SK-N-SH (cell line): ENCODE results near the gene SELENOM. TPM values are rescaled to one million over a fixed set of nuclear protein-coding genes. Genes with fewer than 3 reads are reported as not detected.

ENCODE experiments used
- CTCF ChIA-PET: fragments of 300-600, 350-600 bp; formaldehyde crosslinking; extraction: SDS; loops from one replicate; lab custom pipeline; 2021; lab: Yijun Ruan, JAX
- POLR2A ChIA-PET: fragments of 350-600 bp; sonication (Branson Sonifier 250); formaldehyde crosslinking; extraction: SDS; loops from one replicate; lab custom pipeline; 2020; ENCODE audit warnings: antibody characterized with exemption, inconsistent platforms; lab: Yijun Ruan, JAX
- DNase-seq: peaks from one replicate; pipeline ENCODE4 v3.0.0; 2012
- H2AFZ ChIP-seq: fragments of 200-600 bp; sonication (generic); 2 replicates; pipeline ENCODE4 v1.8.1; 2016; ENCODE audit warnings: antibody characterized with exemption, mild to moderate bottlenecking, low read depth
- H3F3A ChIP-seq: fragments of 200-600 bp; sonication (generic); replicated peaks from 2 replicates; pipeline ENCODE3; 2016; ENCODE audit warnings: antibody characterized with exemption, mild to moderate bottlenecking; ENCODE audit not compliant: insufficient read depth
- H3K27ac ChIP-seq, 2 experiments: fragments of 200-500 bp in 1 of 2; fragments of 200-600 bp in 1 of 2; sonication (Bioruptor generic) in 1 of 2; sonication (generic), shearing (Covaris generic) in 1 of 2; 2 replicates each; pipeline versions ENCODE4 v1.5.1 to v1.6.1; 2014 to 2016; ENCODE audit warnings: low read depth in 2 of 2, inconsistent platforms in 1 of 2, low read length in 1 of 2, mild to moderate bottlenecking in 1 of 2, mixed read lengths in 1 of 2
- H3K27me3 ChIP-seq: fragments of 200-600 bp; sonication (generic), shearing (Covaris generic); 2 replicates; pipeline ENCODE4 v1.6.1; 2016; ENCODE audit warnings: mixed run types; ENCODE audit not compliant: insufficient read depth
- H3K36me3 ChIP-seq, 2 experiments: fragments of 200-500 bp in 1 of 2; fragments of 200-600 bp in 1 of 2; sonication (Bioruptor generic) in 1 of 2; sonication (generic) in 1 of 2; replicated peaks in 1 of 2; 2 replicates each; pipeline versions ENCODE3 to v1.5.1; 2014 to 2016; ENCODE audit warnings: low read length in 1 of 2, mild to moderate bottlenecking in 1 of 2; ENCODE audit not compliant: insufficient read depth in 2 of 2, control insufficient read depth in 1 of 2
- H3K4me1 ChIP-seq, 2 experiments: fragments of 200-500 bp in 1 of 2; fragments of 200-600 bp in 1 of 2; sonication (Bioruptor generic) in 1 of 2; sonication (generic), shearing (Covaris generic) in 1 of 2; 2 replicates each; pipeline versions ENCODE4 v1.5.1 to v1.6.1; 2014 to 2016; ENCODE audit warnings: low read depth in 1 of 2, low read length in 1 of 2, mixed run types in 1 of 2; ENCODE audit not compliant: insufficient read depth in 2 of 2, control insufficient read depth in 1 of 2
- H3K4me2 ChIP-seq: fragments of 200-600 bp; sonication (generic), shearing (Covaris generic); 2 replicates; pipeline ENCODE4 v1.6.1; 2017; ENCODE audit warnings: mixed run types
- H3K4me3 ChIP-seq, 2 experiments: fragments of 200-500 bp in 1 of 2; fragments of 200-600 bp in 1 of 2; sonication (Bioruptor generic) in 1 of 2; sonication (generic), shearing (Covaris generic) in 1 of 2; 2 replicates each; pipeline versions ENCODE4 v1.5.1 to v1.8.1; 2014 to 2016; ENCODE audit warnings: low read depth in 2 of 2, inconsistent platforms in 1 of 2, low read length in 1 of 2, mild to moderate bottlenecking in 1 of 2, mixed read lengths in 1 of 2, moderate library complexity in 1 of 2
- H3K79me2 ChIP-seq: fragments of 200-600 bp; sonication (generic); 2 replicates; pipeline ENCODE4 v1.8.1; 2017; ENCODE audit warnings: mild to moderate bottlenecking; ENCODE audit not compliant: insufficient read depth
- H3K9ac ChIP-seq: fragments of 200-600 bp; sonication (generic); 2 replicates; pipeline ENCODE4 v1.6.1; 2017; ENCODE audit warnings: mixed run types
- H3K9me2 ChIP-seq: fragments of 200-600 bp; sonication (generic); 2 replicates; pipeline ENCODE4 v1.6.1; 2017; ENCODE audit warnings: mixed run types
- H3K9me3 ChIP-seq: fragments of 200-600 bp; sonication (generic); 2 replicates; pipeline ENCODE4 v1.6.1; 2017; ENCODE audit warnings: mixed run types, mild to moderate bottlenecking, moderate library complexity
- H4K20me1 ChIP-seq: fragments of 200-600 bp; sonication (generic); 2 replicates; pipeline ENCODE4 v1.6.1; 2017; ENCODE audit warnings: mild to moderate bottlenecking, mixed run types; ENCODE audit not compliant: insufficient read depth
- CHD2 ChIP-seq: fragments of 150-350 bp; IDR thresholded peaks from 2 replicates; pipeline ENCODE4 v1.6.1; 2018; ENCODE audit warnings: low read length; ENCODE audit not compliant: partially characterized antibody
- ELF1 ChIP-seq: IDR thresholded peaks from 2 replicates; pipeline ENCODE4 v1.4.0; 2012
- EP300 ChIP-seq, 2 experiments: IDR thresholded peaks; 2 replicates each; pipeline versions ENCODE4 v1.4.0 to v1.6.1; 2012; ENCODE audit warnings: borderline replicate concordance in 1 of 2, low read depth in 1 of 2, low read length in 1 of 2
- EZH2phosphoT487 ChIP-seq: fragments of 200-600 bp; sonication (generic); IDR thresholded peaks from 2 replicates; pipeline ENCODE4 v1.6.1; 2017; ENCODE audit warnings: low read depth, mixed run types, mild to moderate bottlenecking, antibody characterized with exemption, moderate library complexity, borderline replicate concordance
- FOXM1 ChIP-seq: IDR thresholded peaks from 2 replicates; pipeline ENCODE4 v1.4.0; 2012; ENCODE audit warnings: low read depth, mild to moderate bottlenecking
- GABPA ChIP-seq: IDR thresholded peaks from 2 replicates; pipeline ENCODE4 v1.4.0; 2012; ENCODE audit warnings: low read depth, mild to moderate bottlenecking
- JUND ChIP-seq: IDR thresholded peaks from 2 replicates; pipeline ENCODE4 v1.4.0; 2012
- NFIC ChIP-seq: IDR thresholded peaks from 2 replicates; pipeline ENCODE4 v1.4.0; 2012; ENCODE audit warnings: borderline replicate concordance
- NRF1 ChIP-seq: IDR thresholded peaks from 2 replicates; pipeline ENCODE4 v1.6.1; 2012; ENCODE audit warnings: low read depth, mild to moderate bottlenecking, low read length
- PBX3 ChIP-seq: IDR thresholded peaks from 2 replicates; pipeline ENCODE4; 2012
- POLR2AphosphoS5 ChIP-seq: IDR thresholded peaks from 2 replicates; pipeline ENCODE4 v1.6.1; 2012; ENCODE audit warnings: low read depth, low read length
- RAD21 ChIP-seq: IDR thresholded peaks from 2 replicates; pipeline ENCODE4 v1.6.1; 2012; ENCODE audit warnings: mild to moderate bottlenecking, low read length
- RCOR1 ChIP-seq: fragments of 150-350 bp; IDR thresholded peaks from 2 replicates; pipeline ENCODE4 v1.6.1; 2017; ENCODE audit warnings: antibody characterized with exemption, low read length
- SIN3A ChIP-seq: IDR thresholded peaks from 2 replicates; pipeline ENCODE4 v1.6.1; 2012; ENCODE audit warnings: low read depth, mild to moderate bottlenecking, low read length, moderate library complexity, borderline replicate concordance
- whole genome bisulfite sequencing: methylation state at CpG from one replicate; pipeline ENCODE4 v1.1.6; 2017; ENCODE audit warnings: low lambda C conversion rate; 5-methylcytosine and 5-hydroxymethylcytosine counted together
- polyA plus RNA-seq, 3 experiments: library from polyadenylated mRNA; depleted of rRNA; stranded (reverse); fragments of >200 nt; gene quantifications; 2 replicates each; pipeline ENCODE4 v1.2.3, GENCODE V29; 2012
- TF ChIP-seq, protein P1 (sequence below): IDR thresholded peaks from 2 replicates; pipeline ENCODE4 v1.6.1; 2012; ENCODE audit warnings: mild to moderate bottlenecking, low read depth, low read length, moderate library complexity
- TF ChIP-seq, protein P2 (sequence below): fragments of 150-350 bp; IDR thresholded peaks from 2 replicates; pipeline ENCODE4 v1.6.1; 2016; ENCODE audit warnings: mild to moderate bottlenecking, low read depth, low read length

The SELENOM gene
- polyA plus RNA-seq, 1 of the 3 experiments (the other 2 are of a cell fraction), result 117 TPM

GRCh38 chr22:31087744-31088215 lies 19.6 kb downstream of the SELENOM start:
- H3K27ac ChIP-seq, result no peak overlapping the region
- H3K4me3 ChIP-seq, result no peak overlapping the region
- H3K36me3 ChIP-seq, result peaks cover 6 to 29% of the 10 kb centered on the region in 2 experiments
- H3K9ac ChIP-seq, result no peak overlapping the region
- POLR2A ChIA-PET, result no interaction called here
- H3K27me3 ChIP-seq, result no peaks in the 10 kb centered on the region
- H3F3A ChIP-seq, result no peaks in the 10 kb centered on the region
- H3K9me3 ChIP-seq, result no peaks in the 10 kb centered on the region
- H3K4me1 ChIP-seq, result peaks cover 15 to 23% of the 10 kb centered on the region in 2 experiments; a peak in 2 of 4 replicates
- no peaks in the 10 kb centered on the region for H4K20me1 ChIP-seq
- TF ChIP-seq PBX3 (no peak), RCOR1 (no peak), NFIC (no peak), FOXM1 (no peak), SIN3A (no peak), CHD2 (no peak), ELF1 (no peak), EZH2phosphoT487 (no peak), RAD21 (no peak), GABPA (no peak), POLR2AphosphoS5 (no peak), JUND (no peak), NRF1 (no peak), EP300 (IDR thresholded peaks at IDR 0.05; ENCODE audit: borderline replicate concordance in 1 of 2, low read depth in 1 of 2, low read length in 1 of 2) (no peak)
- TF ChIP-seq, protein P1, sequence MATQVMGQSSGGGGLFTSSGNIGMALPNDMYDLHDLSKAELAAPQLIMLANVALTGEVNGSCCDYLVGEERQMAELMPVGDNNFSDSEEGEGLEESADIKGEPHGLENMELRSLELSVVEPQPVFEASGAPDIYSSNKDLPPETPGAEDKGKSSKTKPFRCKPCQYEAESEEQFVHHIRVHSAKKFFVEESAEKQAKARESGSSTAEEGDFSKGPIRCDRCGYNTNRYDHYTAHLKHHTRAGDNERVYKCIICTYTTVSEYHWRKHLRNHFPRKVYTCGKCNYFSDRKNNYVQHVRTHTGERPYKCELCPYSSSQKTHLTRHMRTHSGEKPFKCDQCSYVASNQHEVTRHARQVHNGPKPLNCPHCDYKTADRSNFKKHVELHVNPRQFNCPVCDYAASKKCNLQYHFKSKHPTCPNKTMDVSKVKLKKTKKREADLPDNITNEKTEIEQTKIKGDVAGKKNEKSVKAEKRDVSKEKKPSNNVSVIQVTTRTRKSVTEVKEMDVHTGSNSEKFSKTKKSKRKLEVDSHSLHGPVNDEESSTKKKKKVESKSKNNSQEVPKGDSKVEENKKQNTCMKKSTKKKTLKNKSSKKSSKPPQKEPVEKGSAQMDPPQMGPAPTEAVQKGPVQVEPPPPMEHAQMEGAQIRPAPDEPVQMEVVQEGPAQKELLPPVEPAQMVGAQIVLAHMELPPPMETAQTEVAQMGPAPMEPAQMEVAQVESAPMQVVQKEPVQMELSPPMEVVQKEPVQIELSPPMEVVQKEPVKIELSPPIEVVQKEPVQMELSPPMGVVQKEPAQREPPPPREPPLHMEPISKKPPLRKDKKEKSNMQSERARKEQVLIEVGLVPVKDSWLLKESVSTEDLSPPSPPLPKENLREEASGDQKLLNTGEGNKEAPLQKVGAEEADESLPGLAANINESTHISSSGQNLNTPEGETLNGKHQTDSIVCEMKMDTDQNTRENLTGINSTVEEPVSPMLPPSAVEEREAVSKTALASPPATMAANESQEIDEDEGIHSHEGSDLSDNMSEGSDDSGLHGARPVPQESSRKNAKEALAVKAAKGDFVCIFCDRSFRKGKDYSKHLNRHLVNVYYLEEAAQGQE, result no peak
- TF ChIP-seq, protein P2, sequence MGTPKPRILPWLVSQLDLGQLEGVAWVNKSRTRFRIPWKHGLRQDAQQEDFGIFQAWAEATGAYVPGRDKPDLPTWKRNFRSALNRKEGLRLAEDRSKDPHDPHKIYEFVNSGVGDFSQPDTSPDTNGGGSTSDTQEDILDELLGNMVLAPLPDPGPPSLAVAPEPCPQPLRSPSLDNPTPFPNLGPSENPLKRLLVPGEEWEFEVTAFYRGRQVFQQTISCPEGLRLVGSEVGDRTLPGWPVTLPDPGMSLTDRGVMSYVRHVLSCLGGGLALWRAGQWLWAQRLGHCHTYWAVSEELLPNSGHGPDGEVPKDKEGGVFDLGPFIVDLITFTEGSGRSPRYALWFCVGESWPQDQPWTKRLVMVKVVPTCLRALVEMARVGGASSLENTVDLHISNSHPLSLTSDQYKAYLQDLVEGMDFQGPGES, result no peak
- no peaks in the 10 kb centered on the region for H3K9me2 ChIP-seq
- peaks cover 38% of the 10 kb centered on the region for H3K79me2 ChIP-seq
- peak; percentile 8 for DNase-seq
- H3K4me2 ChIP-seq, result no peak overlapping the region
- no peak overlapping the region for H2AFZ ChIP-seq
- CTCF ChIA-PET, result interaction anchor here (0.8 to 9.4 kb wide), 15 partner anchors 13 to 310 kb away, joined by 3 to 85 read pairs (median 5); partner anchors contain the start of genes LIMK2, PLA2G3 and SELENOM
- 96% methylated on average over 16 of the region's 21 CpGs for WGBS
